Fibroblast of pulmonary artery (primary cell): Measurements from ENCODE around the gene ETFA.

Source experiments
- DNase-seq: peaks from one replicate; pipeline ENCODE4 v3.0.0-alpha.2; 2010; ENCODE audit warnings: low read depth
- H3K4me3 ChIP-seq: replicated peaks from 2 replicates; pipeline ENCODE4 v1.5.1; 2011; ENCODE audit warnings: low read depth, mild to moderate bottlenecking, control low read depth, low read length, moderate library complexity
- TF ChIP-seq, protein P1 (sequence below): IDR thresholded peaks from 2 replicates; pipeline ENCODE4 v1.5.1; 2011; ENCODE audit warnings: mild to moderate bottlenecking, control low read depth, low read length, inconsistent platforms; ENCODE audit errors: missing control alignments

The ETFA gene

GRCh38 chr15:76185716-76186115 lies 125.6 kb downstream of the ETFA start:
- H3K4me3 ChIP-seq: no peak overlapping the region
- DNase-seq: peak; percentile 78
- TF ChIP-seq, protein P1, sequence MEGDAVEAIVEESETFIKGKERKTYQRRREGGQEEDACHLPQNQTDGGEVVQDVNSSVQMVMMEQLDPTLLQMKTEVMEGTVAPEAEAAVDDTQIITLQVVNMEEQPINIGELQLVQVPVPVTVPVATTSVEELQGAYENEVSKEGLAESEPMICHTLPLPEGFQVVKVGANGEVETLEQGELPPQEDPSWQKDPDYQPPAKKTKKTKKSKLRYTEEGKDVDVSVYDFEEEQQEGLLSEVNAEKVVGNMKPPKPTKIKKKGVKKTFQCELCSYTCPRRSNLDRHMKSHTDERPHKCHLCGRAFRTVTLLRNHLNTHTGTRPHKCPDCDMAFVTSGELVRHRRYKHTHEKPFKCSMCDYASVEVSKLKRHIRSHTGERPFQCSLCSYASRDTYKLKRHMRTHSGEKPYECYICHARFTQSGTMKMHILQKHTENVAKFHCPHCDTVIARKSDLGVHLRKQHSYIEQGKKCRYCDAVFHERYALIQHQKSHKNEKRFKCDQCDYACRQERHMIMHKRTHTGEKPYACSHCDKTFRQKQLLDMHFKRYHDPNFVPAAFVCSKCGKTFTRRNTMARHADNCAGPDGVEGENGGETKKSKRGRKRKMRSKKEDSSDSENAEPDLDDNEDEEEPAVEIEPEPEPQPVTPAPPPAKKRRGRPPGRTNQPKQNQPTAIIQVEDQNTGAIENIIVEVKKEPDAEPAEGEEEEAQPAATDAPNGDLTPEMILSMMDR: peak; percentile 72

- H3K4me3 ChIP-seq: no peak overlapping the region
- DNase-seq: no peak
- TF ChIP-seq, protein P1: no peak
These were observed 126.6 kb downstream of the ETFA start for GRCh38 chr15:76184650-76185035.

DNA sequence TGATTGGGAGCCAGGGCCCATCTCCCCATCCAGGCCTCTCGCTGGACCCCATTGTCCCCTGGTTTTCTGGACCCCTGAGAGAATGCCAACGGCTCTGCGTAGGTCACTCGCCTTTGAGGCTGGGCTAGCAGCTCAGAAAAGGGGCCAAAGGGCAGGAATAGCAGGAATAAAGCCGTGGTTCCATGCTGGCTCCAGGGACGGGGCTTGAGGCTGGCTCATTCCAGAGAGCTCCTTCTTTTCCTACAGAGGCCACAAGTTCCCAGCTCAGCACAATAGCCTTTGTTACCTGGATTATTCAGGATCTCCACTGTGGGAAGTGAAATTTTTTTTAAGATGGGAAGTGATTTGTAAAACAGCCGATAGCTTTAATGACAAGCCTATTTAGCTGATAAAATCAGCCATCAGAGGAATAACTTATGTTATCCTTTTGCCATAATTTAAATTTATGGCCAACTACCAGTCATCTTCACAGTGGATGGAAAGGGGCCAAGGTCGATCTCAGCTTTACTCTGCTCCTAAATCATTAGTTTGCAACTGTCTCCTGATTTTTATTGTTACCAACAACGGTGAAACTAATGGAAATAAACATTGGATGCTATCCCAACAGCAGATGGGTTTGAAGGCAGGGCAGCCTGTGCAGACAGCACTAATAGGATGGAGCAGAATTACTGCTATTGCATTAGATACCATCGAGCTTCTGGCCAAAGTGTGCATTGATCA lies 127.2 kb downstream of the ETFA start:
- DNase-seq: no peak
- H3K4me3 ChIP-seq: no peak overlapping the region
- TF ChIP-seq, protein P1: no peak

GRCh38 chr15:76181705-76182107 lies 129.6 kb downstream of the ETFA start:
- no peak overlapping the region for H3K4me3 ChIP-seq
- TF ChIP-seq, protein P1: no peak
- no peak for DNase-seq

DNA sequence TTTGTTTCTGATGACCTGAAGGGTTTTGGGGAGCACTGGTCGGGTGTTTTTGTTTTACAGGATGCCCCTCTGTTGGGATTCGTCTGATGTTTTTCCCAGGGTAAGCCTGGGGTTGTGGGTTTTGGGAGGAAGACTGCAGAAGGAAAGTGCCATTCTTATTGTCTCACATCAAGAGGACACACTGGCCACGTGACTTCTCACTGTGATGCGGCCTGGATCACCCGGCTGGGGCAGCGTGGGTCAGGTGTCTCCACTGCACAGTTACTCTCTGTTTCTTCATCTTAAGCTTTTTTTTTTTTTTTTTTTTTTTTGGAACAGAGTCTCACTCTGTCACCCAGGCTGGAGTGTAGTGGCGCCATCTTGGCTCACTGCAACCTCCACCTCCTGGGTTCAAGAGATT lies 130.9 kb downstream of the ETFA start:
- DNase-seq: no peak
- TF ChIP-seq, protein P1: no peak
- no peak overlapping the region for H3K4me3 ChIP-seq

DNA sequence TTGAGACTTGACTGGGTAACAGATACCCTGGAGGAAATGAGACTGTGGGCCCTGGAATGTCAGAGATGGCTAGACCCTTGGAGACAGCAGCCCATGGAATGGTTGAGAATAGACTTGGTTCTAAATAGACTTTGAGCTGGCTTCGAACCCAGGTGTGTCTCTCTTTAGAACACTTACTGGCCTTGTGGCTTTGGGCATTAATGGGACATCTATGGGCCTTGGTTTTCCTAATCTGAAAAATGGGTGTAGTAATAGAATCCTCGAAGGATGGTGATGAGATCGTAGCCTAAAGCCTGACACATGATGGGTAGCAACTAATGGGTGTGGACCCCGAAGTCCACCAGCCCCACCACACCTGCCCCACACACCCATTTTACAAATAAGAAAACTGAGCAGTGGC lies 132.2 kb downstream of the ETFA start:
- no peak for DNase-seq
- H3K4me3 ChIP-seq: no peak overlapping the region
- TF ChIP-seq, protein P1: no peak
